GM21515 (cell line): ENCODE results near the gene BICD1.

Experiments
- ATAC-seq: cut with Tn5 transposase; IDR thresholded peaks from one replicate; pipeline ENCODE4 v1.9.1; 2021; ENCODE audit not compliant: unreplicated experiment

Gene BICD1

GRCh38 chr12:32331133-32331532, 224.5 kb downstream of the BICD1 start:
- no peak for ATAC-seq

GRCh38 chr12:32332446-32332845, 225.8 kb downstream of the BICD1 start:
- no peak for ATAC-seq

GRCh38 chr12:32334371-32334777, 227.7 kb downstream of the BICD1 start:
- ATAC-seq = no peak

GRCh38 chr12:32336261-32336660, 229.6 kb downstream of the BICD1 start:
- ATAC-seq = no peak

- ATAC-seq = no peak
Observed at GRCh38 chr12:32343496-32343895, 236.8 kb downstream of the BICD1 start.

- no peak for ATAC-seq
Observed at GRCh38 chr12:32344047-32344446, 237.4 kb downstream of the BICD1 start.

GRCh38 chr12:32353540-32353939, 246.9 kb downstream of the BICD1 start:
- ATAC-seq = no peak

GRCh38 chr12:32357601-32358249, 251.1 kb downstream of the BICD1 start:
- no peak for ATAC-seq

GRCh38 chr12:32360956-32361355, 254.3 kb downstream of the BICD1 start:
- ATAC-seq = no peak

GRCh38 chr12:32362892-32363291, 256.2 kb downstream of the BICD1 start:
- ATAC-seq = no peak

GRCh38 chr12:32365473-32366064, 258.9 kb downstream of the BICD1 start:
- ATAC-seq = no peak

- no peak for ATAC-seq
Observed at GRCh38 chr12:32366714-32367113, 260.1 kb downstream of the BICD1 start.

- ATAC-seq = no peak
Observed at GRCh38 chr12:32367381-32367780, 260.7 kb downstream of the BICD1 start.

GRCh38 chr12:32369202-32369601, 262.6 kb downstream of the BICD1 start:
- no peak for ATAC-seq

GRCh38 chr12:32377344-32378055, 270.9 kb downstream of the BICD1 start:
- ATAC-seq = no peak

GRCh38 chr12:32379213-32379612, 272.6 kb downstream of the BICD1 start:
- no peak for ATAC-seq

GRCh38 chr12:32379667-32380066, 273.0 kb downstream of the BICD1 start:
- no peak for ATAC-seq

GRCh38 chr12:32382226-32382625, 275.6 kb downstream of the BICD1 start:
- ATAC-seq = no peak

GRCh38 chr12:32390572-32391219, 284.0 kb downstream of the BICD1 start:
- ATAC-seq = no peak

GRCh38 chr12:32395026-32395425, 288.4 kb downstream of the BICD1 start:
- ATAC-seq = no peak

- ATAC-seq = no peak
Observed at GRCh38 chr12:32397696-32398095, 291.0 kb downstream of the BICD1 start.

- no peak for ATAC-seq
Observed at GRCh38 chr12:32398181-32398580, 291.5 kb downstream of the BICD1 start.
